Measurements from ENCODE around the gene TSACC.

The TSACC gene

GRCh38 chr1:156376958-156377919 is 38.9 kb downstream of the TSACC start:
- DNase-seq: no peak

DNA sequence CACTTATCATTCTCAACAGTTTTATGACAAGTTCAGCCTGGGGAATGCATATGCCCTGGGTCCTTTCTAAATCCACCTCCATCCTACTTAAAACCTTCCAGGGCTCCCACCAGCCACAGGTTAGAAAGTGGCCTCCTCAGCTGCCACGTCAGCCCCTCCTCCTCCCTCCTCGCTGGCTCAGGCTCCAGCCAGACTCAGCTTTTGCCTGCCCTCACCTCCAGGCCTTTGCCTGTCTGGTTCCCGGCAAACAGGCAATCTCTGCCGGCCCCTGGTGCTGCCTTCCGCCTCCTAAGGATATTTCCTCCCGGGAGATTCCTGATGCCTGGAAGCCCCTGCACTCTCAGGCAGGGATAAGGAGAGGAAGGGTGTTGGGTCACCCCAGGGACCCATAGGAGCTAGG is 40.2 kb downstream of the TSACC start:
- DNase-seq: no peak

GRCh38 chr1:156379420-156380165 is 41.3 kb downstream of the TSACC start:
- peak; percentile 84 to 90 for DNase-seq

DNA sequence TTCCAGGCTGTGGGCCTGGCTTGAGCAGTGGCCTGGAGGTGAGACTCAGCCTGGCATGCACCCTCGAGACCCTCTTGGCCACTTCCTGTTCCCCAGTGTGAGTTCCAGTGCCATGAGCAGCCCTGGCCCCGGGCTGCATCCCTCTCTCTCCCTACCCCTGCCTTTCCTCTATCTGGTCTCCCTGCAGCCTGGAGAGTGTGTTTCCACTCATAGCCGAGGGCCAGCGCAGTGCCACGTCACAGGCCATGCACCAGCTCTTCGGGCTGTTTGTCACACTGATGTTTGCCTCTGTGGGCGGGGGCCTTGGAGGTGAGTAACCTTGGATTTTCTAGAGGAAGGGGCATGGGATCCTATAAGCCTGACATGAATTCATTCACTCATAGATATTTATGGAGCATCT is 44.2 kb downstream of the TSACC start:
- DNase-seq: no peak

DNA sequence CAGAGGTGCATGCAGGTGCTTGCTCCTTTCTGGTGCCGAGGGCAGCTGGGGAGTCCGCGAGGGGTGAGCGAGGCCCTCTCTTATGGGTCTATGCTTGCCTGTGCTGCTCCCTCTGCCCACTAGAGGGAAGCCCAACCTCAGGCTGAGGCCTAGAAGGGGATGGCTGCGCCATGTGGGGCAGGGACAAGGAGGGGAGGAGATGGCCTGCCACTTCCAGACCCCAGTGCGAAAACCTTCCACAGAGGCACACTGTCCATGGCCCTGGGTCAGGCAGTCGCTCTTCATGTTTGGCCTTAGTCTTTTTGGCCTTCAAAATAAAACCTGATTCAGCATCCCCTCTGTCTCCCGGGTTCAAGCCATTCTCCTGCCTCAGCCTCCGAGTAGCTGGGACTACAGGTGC is 44.7 kb downstream of the TSACC start:
- DNase-seq: peak; percentile 87 to 98

GRCh38 chr1:156384007-156384406 is 45.7 kb downstream of the TSACC start:
- no peak for DNase-seq

DNA sequence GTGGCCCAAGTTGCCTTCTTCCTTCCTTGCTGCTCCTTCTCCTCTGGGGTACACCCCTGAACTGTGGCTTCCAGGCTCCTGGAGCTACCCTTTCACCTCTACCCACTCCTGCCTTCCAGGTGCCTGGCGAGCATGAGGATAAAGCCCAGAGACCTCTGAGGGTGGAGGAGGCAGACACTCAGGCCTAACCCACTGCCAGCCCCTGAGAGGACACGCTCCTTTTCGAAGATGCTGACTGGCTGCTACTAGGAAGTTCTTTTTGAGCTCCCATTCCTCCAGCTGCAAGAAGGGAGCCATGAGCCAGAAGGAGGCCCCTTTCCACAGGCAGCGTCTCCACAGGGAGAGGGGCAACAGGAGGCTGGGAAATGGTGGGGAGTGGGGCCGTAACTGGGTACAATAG is 46.3 kb downstream of the TSACC start:
- no peak for DNase-seq

GRCh38 chr1:156385534-156386031 is 47.3 kb downstream of the TSACC start:
- DNase-seq: peak; percentile 92 to 97

- peak in 1 of 2 experiments; percentile 63 for DNase-seq
These were observed 48.0 kb downstream of the TSACC start for GRCh38 chr1:156386134-156386901.

GRCh38 chr1:156386949-156387869 is 48.9 kb downstream of the TSACC start:
- peak; percentile 68 to 83 for DNase-seq

DNA sequence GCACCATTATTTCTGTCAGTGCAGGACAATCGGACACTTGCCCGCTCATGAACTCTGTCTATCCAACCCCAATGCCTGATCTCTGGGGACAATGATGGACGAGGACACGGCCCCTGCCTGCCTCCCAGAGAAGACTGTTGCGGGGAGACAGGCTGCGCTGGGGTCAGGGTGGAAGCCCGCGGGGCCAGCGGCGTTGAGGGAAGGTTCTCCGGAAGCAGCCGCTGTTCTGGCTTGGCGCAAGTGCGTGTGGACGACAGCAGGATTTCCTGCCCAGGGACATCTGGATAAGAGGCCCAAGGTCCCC is 49.5 kb downstream of the TSACC start:
- peak in 1 of 2 experiments; percentile 85 for DNase-seq

- DNase-seq: peak; percentile 96 to 100
These were observed 50.1 kb downstream of the TSACC start for GRCh38 chr1:156388174-156389137.

DNA sequence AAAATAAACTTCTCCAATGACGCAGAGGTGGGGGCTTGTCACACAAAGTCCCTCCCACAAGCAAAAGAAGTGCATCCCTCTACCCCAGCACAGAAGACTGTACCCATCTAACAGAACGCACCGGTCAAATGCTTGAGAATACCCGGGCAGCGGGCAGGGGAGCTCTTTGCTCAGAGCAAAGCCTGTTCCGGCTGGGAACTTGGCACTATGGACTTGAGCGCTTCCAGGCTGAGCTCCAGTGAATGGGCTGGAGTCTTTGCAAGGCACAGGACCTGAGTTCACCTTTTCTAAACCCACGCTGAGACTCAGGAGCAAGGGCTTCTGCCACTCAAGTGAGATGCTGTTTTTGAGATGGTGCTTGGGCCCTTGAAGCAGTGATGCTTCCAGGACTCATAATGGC is 51.0 kb downstream of the TSACC start:
- DNase-seq: peak; percentile 71 to 85

GRCh38 chr1:156390469-156391365 is 52.4 kb downstream of the TSACC start:
- peak in 1 of 2 experiments; percentile 71 for DNase-seq

- DNase-seq: no peak
These were observed 53.0 kb downstream of the TSACC start for GRCh38 chr1:156391366-156391677.

GRCh38 chr1:156391701-156392100 is 53.4 kb downstream of the TSACC start:
- peak in 1 of 2 experiments; percentile 48 for DNase-seq

DNA sequence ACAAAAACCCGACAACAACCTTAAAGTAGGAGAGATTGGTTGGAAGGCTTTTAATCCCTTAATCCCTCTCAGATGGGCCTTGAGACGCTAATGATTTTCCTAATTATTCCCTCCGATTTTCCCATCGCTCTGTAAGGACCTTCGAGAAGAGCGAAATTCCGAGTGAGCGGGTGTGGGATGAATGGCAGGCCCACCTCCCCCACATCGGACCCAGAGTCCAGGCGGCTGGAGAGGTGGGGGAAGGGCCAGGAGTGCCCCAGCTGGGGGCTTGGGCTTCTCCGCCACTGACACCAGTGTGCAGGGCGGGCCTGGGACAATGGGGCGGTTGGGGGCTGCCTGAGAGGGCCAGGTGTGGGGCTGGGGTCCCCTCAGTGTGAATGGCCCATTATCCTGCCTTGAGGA is 54.1 kb downstream of the TSACC start:
- no peak for DNase-seq

- DNase-seq: peak in 1 of 2 experiments; percentile 58
These were observed 54.8 kb downstream of the TSACC start for GRCh38 chr1:156393095-156393494.

DNA sequence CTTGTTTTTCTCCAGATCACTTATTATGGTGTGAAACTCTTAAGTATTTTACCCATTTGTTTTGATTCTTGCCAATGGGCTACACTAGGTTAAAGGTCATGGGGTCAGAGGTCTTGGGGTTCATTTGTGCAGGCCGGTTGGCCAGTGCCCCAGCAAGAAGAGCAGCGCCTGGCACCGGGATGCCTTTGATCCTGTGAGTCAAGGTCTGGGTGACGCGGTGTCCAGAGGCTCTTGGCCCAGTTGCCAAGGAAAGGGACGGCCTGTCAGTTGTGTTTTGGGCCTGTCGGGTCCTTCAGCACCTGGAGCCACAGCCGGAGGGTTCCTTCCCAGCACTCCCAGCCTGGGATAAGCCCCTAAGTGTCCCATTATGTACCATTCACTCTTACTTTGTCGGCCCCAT is 55.8 kb downstream of the TSACC start:
- no peak for DNase-seq

Measured in NCI-H526 (cell line).